OCI-LY3 (cell line): ENCODE results near the gene MLPH.

ENCODE experiments used
- EZH2phosphoT487 ChIP-seq: fragments of 200-600 bp; shearing (Covaris generic); IDR thresholded peaks from 2 replicates; pipeline ENCODE4 v1.6.1; 2018; ENCODE audit warnings: antibody characterized with exemption, mixed run types, low read depth
- TF ChIP-seq, protein P1 (sequence below): fragments of 200-600, 300-600 bp; sonication (generic); IDR thresholded peaks from 2 replicates; pipeline ENCODE4 v1.5.1; 2014; ENCODE audit warnings: antibody characterized with exemption, low read length, low read depth

DNA sequence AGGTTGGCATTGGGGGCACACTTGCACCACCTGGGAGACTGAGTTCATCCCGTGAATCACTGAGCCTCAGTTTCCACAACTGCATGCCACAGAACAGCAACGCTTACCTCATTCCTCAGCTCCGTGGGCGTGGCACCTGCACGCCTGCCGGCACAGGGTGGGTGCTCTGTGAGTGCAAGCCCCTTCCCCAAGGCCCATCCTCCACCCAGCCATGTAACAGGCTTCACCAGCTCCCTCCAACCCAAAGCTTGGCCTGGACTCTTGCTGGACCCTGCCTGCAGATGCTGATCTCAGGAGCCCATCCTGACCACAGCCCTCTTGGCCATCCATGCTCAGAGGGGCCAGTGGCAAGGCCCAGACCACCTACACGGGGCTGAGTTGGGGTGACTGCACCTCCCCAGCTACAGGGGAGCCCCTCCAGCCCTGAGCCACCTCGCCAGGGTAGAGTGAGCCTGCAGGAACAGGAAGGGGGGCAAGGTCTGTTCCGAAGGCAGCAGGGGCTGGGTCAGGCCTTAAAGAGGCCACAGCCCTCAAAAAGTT, 81.1 kb downstream of the MLPH start:
- TF ChIP-seq, protein P1, sequence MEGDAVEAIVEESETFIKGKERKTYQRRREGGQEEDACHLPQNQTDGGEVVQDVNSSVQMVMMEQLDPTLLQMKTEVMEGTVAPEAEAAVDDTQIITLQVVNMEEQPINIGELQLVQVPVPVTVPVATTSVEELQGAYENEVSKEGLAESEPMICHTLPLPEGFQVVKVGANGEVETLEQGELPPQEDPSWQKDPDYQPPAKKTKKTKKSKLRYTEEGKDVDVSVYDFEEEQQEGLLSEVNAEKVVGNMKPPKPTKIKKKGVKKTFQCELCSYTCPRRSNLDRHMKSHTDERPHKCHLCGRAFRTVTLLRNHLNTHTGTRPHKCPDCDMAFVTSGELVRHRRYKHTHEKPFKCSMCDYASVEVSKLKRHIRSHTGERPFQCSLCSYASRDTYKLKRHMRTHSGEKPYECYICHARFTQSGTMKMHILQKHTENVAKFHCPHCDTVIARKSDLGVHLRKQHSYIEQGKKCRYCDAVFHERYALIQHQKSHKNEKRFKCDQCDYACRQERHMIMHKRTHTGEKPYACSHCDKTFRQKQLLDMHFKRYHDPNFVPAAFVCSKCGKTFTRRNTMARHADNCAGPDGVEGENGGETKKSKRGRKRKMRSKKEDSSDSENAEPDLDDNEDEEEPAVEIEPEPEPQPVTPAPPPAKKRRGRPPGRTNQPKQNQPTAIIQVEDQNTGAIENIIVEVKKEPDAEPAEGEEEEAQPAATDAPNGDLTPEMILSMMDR: no peak
- no peak for TF ChIP-seq EZH2phosphoT487
